H1 (cell line): ENCODE data around the gene KCNQ1. TPM values are rescaled to one million over a fixed set of nuclear protein-coding genes. Genes with fewer than 3 reads are reported as not detected.

Experiments
- MAFK ChIP-seq: IDR thresholded peaks from 2 replicates; pipeline ENCODE4 v1.6.1; 2012; ENCODE audit warnings: low read depth, mild to moderate bottlenecking, improper control_type of control experiment, low read length
- polyA plus RNA-seq, 7 experiments: library from polyadenylated mRNA; depleted of rRNA in 3 of 7; stranded (reverse) in 5 of 7; unstranded in 2 of 7; fragments of >200 nt in 5 of 7; fragments of 200-250 nt in 2 of 7; gene quantifications; 1 replicate in 5 of 7; 2 replicates in 1 of 7; 4 replicates in 1 of 7; pipeline versions ENCODE4 v1.2.1 to v1.2.3, GENCODE V29; 2011 to 2013; ENCODE audit warnings: missing spikeins in 2 of 7, mixed read lengths in 2 of 7
- total RNA-seq: library from RNA; stranded (reverse); fragmentation: NEBNext Ultra II Directional; extraction: Animal tissue kit (Norgen Biotek cat#: 25700); gene quantifications from 2 replicates; pipeline ENCODE4 v1.2.1, GENCODE V29; 2021
- TF ChIP-seq, protein P1 (sequence below): fragments of 300-600 bp; sonication (generic); IDR thresholded peaks from 2 replicates; pipeline ENCODE4 v1.7.1; 2012; ENCODE audit warnings: low read length, moderate library complexity, mild to moderate bottlenecking, inconsistent platforms; ENCODE audit not compliant: insufficient replicate concordance

Gene KCNQ1
- total and polyA plus RNA-seq, 2 of the 8 experiments (the other 6 are each of a cell fraction or from before 2014, with no cell fraction given), result 1.9 to 2.0 TPM

- TF ChIP-seq, protein P1, sequence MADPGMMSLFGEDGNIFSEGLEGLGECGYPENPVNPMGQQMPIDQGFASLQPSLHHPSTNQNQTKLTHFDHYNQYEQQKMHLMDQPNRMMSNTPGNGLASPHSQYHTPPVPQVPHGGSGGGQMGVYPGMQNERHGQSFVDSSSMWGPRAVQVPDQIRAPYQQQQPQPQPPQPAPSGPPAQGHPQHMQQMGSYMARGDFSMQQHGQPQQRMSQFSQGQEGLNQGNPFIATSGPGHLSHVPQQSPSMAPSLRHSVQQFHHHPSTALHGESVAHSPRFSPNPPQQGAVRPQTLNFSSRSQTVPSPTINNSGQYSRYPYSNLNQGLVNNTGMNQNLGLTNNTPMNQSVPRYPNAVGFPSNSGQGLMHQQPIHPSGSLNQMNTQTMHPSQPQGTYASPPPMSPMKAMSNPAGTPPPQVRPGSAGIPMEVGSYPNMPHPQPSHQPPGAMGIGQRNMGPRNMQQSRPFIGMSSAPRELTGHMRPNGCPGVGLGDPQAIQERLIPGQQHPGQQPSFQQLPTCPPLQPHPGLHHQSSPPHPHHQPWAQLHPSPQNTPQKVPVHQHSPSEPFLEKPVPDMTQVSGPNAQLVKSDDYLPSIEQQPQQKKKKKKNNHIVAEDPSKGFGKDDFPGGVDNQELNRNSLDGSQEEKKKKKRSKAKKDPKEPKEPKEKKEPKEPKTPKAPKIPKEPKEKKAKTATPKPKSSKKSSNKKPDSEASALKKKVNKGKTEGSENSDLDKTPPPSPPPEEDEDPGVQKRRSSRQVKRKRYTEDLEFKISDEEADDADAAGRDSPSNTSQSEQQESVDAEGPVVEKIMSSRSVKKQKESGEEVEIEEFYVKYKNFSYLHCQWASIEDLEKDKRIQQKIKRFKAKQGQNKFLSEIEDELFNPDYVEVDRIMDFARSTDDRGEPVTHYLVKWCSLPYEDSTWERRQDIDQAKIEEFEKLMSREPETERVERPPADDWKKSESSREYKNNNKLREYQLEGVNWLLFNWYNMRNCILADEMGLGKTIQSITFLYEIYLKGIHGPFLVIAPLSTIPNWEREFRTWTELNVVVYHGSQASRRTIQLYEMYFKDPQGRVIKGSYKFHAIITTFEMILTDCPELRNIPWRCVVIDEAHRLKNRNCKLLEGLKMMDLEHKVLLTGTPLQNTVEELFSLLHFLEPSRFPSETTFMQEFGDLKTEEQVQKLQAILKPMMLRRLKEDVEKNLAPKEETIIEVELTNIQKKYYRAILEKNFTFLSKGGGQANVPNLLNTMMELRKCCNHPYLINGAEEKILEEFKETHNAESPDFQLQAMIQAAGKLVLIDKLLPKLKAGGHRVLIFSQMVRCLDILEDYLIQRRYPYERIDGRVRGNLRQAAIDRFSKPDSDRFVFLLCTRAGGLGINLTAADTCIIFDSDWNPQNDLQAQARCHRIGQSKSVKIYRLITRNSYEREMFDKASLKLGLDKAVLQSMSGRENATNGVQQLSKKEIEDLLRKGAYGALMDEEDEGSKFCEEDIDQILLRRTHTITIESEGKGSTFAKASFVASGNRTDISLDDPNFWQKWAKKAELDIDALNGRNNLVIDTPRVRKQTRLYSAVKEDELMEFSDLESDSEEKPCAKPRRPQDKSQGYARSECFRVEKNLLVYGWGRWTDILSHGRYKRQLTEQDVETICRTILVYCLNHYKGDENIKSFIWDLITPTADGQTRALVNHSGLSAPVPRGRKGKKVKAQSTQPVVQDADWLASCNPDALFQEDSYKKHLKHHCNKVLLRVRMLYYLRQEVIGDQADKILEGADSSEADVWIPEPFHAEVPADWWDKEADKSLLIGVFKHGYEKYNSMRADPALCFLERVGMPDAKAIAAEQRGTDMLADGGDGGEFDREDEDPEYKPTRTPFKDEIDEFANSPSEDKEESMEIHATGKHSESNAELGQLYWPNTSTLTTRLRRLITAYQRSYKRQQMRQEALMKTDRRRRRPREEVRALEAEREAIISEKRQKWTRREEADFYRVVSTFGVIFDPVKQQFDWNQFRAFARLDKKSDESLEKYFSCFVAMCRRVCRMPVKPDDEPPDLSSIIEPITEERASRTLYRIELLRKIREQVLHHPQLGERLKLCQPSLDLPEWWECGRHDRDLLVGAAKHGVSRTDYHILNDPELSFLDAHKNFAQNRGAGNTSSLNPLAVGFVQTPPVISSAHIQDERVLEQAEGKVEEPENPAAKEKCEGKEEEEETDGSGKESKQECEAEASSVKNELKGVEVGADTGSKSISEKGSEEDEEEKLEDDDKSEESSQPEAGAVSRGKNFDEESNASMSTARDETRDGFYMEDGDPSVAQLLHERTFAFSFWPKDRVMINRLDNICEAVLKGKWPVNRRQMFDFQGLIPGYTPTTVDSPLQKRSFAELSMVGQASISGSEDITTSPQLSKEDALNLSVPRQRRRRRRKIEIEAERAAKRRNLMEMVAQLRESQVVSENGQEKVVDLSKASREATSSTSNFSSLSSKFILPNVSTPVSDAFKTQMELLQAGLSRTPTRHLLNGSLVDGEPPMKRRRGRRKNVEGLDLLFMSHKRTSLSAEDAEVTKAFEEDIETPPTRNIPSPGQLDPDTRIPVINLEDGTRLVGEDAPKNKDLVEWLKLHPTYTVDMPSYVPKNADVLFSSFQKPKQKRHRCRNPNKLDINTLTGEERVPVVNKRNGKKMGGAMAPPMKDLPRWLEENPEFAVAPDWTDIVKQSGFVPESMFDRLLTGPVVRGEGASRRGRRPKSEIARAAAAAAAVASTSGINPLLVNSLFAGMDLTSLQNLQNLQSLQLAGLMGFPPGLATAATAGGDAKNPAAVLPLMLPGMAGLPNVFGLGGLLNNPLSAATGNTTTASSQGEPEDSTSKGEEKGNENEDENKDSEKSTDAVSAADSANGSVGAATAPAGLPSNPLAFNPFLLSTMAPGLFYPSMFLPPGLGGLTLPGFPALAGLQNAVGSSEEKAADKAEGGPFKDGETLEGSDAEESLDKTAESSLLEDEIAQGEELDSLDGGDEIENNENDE, result no peak
- TF ChIP-seq MAFK, result no peak
- TF ChIP-seq, all 59 proteins: peak for 0
Observed at GRCh38 chr11:2656859-2657258, 212.1 kb downstream of the KCNQ1 start (continued).
